ENCODE results near the gene PHLDB2.
A peak's percentile ranks its signal among the peaks of the same experiment; 100 is the strongest.

The PHLDB2 gene

GRCh38 chr3:111852540-111852939 is 6.5 kb upstream of the PHLDB2 start:
- DNase-seq: peak; percentile 32

GRCh38 chr3:111853068-111853467 is 6.0 kb upstream of the PHLDB2 start:
- DNase-seq: no peak

DNA sequence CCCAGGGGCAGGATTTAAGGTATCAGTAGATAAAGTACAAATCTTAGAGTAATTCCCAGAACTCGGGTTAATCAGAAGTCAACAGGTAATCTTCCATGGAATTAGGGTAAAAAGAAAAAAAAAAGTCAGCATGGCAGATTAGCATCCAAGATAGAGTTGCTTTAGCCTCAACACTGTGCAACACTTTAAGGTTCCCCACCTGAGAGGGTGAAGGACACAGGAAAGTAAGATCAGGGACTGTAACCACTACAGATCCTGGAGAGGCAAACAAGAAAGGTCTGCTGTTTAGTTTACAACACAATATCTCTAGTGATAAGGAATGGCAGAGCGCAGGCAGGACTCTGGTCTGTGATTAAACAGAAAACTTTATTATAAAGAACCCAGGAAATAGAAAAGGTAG is 4.1 kb upstream of the PHLDB2 start:
- no peak for DNase-seq

DNA sequence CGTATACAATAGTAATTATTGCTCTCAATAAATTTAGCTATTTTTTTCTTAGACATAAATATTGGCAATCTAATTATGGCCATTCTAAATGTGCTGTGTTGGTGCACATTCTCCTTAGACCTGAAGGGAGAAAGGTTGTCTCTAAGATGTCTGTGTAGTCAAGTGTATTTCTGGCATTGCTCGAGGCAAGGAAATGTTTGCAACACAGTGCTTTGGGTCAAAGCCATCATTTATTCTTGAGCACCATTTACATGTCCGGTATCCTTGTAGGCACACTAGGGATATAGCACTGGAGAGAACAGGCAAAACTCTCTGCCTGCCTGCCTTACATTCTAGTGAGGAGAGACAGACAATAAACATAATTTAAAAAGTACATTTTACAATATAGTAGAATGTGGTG is 2.6 kb upstream of the PHLDB2 start:
- DNase-seq: no peak

DNA sequence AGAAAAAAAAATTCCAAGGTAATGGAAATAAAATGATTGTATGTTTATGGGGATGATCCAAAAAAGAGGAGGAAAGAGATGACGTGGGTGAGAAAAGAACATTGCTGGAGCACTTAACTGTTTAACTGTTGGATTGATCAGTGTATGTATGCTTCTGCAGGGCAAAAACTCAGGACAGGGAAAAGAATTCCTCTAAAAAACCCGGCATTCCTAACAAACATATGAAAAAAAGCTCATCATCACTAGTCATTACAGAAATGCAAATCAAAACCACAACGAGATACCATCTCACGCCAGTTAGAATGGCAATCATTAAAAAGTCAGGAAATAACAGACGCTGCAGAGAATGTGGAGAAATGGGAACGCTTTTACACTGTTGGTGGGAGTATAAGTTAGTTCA is 1.6 kb upstream of the PHLDB2 start:
- DNase-seq: no peak

GRCh38 chr3:111858642-111859041 is 423 bp upstream of the PHLDB2 start:
- no peak for DNase-seq

- peak; percentile 85 for DNase-seq
Observed at GRCh38 chr3:111859974-111860859, 1.2 kb downstream of the PHLDB2 start.

DNA sequence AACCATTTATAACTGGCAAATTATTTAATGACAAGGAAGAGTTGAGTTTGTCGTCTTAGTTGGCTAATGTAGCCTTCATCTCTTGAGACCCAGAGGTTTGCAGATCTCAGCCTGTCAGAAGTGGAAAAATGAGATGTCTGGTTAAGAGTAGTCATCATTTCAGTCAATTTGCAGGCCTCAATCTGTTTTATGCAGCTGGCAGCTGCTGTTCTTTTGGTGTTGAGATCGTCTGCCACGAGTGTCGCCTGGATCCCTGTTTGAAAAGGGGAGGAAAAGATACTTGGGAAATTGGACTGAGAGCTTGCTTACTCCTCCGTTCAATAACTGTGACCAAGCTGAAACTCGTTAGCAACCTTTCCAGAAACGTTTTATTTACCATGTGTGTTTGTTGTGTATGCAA is 2.3 kb downstream of the PHLDB2 start:
- DNase-seq: no peak

- no peak for DNase-seq
Observed at GRCh38 chr3:111862415-111862814, 3.4 kb downstream of the PHLDB2 start.

DNA sequence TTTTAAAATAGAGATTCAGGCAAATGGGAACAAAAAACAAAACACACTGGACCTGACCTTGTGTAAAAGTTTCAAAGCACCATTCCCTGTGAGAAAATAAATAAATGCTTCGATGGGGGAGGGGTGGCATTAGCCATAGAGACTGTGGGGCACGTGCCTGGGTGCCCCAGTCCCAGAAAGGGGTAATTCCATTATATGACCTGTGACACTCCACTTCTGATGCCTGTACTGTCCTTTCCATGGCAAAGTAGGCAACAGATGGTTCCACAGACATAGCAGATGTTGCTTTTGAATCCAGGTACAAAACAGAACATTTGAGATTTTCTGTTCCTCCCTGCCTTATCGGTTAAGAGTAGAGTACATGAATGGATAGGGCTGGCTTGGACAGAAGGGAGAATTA is 3.9 kb downstream of the PHLDB2 start:
- DNase-seq: no peak

DNA sequence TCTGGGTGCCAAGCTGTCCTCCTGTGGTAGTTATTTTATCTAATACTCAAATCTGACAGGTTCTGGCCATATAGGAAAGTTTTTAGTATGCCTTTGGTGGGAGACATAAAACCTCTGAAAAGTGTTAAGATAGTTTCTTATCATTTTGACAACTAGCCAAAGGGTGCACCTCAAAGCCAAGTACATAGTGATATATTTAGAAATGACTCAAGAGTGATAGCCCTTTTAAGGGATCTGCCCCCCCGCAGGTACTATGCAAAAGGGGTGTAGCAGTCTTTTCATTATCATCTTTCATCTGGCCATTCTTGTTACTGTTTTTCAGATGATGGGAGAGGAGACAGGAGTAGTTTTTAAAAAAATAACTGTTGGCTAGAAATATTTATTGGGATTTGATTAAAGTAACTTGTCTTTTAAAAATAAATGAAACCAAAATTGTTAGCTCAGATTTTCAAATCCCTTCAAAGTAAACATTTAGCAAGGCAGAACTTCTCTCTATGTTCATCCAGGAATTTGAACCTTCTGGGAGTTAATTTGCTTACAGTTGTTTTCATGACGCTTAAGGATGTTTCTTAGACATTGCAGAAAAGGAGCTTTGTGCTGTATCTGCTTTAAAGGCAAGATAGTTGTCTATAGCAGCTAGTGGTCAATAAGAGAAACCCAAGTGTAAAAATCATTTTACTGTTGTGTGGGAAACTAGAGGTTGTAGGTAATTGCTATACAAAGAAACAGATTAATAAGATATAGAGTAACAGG is 5.1 kb downstream of the PHLDB2 start:
- no peak for DNase-seq

DNA sequence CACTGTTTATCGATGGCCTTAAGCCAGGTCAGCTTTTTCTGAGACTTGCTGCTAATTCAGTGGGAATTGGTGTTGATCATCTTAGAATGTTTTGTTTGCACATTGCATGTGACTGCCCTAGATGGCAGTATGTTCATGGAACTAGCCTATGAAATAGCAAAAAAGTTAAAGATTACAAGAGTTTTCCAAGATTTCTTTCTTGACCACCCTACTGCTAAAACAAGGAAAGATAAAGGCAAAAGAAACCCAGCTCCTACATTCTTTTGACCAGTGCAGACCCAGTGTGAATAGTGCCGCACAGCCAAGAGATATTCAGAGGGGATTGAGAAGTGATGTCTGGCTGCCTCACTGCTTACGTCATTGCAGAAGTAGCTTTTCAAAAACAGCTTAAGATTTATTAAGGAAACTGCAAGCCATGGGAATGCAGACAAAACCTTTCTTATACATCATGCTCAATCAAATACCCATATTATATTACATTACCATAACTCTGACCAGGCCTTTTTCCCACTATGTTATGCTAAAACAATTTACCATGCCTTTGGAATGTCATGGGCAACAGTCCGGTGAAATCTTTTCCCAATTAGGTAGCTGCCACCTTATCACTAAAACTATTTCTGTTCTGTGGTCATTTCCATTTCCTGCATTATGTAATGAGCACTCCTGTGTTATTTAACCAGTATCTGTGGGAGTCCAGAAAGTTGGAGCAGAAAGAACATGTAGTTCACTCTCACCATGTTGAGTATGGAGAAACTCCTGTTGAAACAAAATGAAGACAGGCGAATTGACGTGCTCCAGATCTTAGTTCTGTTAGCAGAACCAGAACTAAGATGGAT is 6.0 kb downstream of the PHLDB2 start:
- no peak for DNase-seq

DNA sequence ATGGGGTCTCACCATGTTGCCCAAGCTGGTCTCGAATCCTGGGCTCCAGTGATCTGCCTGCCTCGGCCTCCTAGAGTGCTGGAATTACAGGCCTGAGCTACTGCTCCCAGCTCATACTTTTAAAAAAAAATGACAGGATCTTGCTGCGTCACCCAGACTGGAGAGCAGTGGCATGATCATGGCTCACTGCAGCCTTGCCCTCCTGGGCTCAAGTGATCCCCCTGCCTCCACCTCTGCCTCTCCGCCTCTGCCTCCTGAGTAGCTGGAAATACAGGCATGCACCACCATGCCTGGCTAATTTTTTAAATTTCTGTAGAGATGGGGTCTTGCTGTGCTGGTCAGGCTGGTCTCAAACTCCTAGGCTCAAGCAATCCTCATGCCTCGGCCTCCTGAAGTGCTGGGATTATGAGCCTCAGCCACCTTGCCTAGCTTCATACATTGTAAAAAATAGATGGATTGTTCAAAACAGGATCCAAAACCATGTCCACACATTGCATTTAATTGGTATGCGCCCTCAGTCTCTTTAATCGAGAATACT is 8.9 kb downstream of the PHLDB2 start:
- no peak for DNase-seq

DNA sequence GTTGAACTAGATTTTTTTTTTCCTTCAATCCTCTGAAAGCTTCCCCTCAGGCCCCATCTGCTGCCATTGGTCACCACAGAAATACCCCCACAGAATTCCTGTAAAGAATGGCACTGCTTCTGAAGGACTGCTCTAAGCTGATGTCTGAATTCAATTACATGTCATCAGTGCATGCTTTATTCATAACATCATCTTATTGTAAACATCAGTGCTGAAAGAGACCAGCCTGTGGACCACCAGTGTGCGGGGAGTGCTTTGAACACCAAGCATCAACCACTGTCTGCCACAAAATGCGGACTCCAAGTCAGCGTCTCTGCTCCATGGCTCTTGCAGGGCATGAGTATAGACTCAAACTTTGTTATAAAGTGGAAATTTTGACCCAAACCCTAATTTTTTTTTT is 11.6 kb downstream of the PHLDB2 start:
- no peak for DNase-seq

DNA sequence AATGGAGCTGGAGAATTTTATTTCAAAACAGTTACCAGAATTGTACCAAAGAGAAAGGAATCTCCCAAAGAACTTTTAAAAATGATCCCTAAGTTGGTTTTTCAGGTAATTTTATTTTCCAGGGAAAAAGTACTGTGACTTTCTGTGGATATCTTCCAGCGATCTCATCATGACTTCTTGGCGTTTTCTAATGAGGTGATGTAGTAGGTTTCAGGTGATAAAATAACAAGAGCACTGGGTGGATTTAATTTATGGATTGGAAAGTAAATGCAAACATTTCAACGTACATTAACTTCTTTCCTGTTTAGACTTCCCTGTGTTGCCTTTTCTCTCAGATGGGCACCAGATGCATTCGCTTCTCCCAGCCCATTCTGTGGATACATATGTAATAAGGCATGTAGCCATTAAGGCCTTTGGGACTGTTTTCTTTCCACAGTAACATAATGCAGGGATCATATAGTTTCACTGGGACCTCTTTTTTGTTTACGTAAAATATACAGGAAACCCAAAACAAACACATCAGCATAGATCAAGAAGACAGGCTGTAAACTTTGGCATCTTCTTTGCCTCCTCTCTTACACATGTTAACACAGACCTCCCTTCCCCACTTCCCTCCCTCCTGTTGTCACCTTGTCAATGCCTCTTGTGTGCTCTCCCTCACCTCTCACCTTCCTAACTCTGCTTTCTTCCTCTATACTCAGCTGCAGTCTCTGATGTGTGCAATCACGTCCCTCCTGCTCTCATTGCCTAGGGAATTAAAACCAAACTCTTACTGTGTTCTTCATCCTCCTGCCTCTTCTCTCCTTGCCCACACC is 13.0 kb downstream of the PHLDB2 start:
- no peak for DNase-seq

DNA sequence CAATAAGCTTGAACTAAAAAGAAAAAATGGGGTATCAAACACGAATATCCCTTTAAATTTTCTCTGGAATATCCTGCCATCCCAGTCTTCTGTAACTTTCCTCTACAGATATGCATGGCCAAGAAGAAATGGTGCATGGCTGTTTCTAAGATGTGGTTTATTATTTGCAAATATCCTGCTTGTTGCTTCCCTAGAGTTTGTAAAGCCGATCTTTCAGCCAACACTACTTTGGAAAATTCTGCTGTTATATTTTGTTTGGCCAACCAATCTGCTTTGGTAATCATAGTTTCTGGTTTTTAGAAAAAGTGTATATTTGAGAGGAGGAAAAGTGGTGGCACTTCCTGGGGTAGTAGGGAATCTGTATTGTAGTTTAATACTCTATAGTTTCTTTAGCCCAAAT is 13.9 kb downstream of the PHLDB2 start:
- DNase-seq: no peak

DNA sequence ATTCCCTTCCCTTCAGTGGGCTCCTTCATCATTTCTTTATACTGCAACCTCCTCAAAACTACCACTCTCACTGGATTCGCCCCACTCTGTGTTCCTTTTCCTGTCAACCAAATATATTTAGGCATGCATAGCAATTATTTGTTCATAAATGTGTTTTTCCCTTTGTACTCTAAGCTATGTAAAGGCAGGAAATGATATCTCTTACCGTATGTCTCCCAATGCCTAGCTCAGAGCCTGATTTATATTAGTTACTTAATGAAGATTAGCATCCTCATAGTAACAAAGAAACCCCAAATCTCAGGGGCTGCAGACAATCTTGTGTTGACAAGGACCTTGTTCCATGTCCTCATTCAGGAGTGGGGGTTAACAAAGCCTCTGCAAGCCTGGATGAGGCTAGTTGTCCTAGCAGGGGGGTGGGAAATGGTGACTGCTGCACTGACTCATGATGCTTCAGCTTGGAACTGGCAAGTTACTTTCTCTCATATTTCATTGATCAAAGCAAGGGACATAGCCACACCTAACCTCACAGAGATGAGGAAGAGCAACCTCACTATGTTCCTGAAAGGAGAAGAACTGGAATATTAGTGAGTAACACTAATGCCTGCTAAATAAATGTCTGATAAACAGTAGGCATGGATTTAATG is 15.2 kb downstream of the PHLDB2 start:
- DNase-seq: no peak

- no peak for DNase-seq
Observed at GRCh38 chr3:111881480-111881879, 22.4 kb downstream of the PHLDB2 start.

DNA sequence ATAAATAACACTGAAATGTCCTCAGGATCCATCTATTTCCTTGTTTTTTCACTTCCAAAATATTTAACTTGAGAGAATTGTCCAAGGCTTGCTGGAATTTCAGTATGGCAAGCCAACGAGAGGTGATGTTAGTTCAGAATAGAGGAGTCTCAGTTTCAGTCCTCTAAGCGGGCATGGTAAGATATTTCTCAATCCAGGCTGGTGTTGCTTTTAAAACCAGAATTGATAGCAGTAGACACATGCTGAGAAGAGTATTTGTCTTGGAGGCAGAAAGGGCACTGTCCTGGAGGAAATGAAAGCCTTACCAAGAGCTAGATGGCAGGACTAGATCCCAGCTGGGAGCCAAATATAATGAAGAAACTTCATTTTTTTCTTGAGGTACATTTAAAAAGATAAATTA is 23.1 kb downstream of the PHLDB2 start:
- no peak for DNase-seq

GRCh38 chr3:111882799-111883198 is 23.7 kb downstream of the PHLDB2 start:
- no peak for DNase-seq

DNA sequence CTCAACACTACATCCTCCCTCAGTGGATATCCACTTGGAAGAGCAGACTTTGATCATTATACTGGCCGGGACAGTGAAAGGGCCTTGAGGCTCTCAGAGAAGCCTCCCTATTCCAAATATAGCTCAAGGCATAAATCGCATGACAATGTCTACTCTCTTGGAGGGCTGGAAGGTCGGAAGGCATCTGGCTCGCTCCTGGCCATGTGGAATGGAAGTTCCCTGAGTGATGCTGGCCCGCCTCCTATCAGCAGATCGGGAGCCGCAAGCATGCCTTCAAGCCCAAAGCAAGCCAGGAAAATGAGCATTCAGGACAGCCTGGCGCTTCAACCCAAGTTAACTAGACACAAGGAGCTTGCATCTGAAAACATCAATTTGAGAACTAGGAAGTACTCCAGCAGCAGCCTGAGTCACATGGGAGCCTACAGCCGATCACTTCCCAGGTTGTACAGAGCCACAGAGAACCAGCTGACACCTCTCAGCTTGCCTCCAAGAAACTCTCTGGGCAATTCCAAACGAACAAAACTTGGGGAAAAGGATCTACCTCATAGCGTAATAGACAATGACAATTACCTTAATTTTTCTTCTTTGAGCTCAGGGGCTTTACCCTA is 25.4 kb downstream of the PHLDB2 start:
- DNase-seq: no peak

Data from hematopoietic multipotent progenitor cell treated with erythropoietin and hydrocortisone succinate and interleukin-3 and kit ligand, for 6 days (in vitro differentiated cells).